Measurements from ENCODE around the gene ZXDC.

GRCh38 chr3:126407412-126408044, 68.2 kb downstream of the ZXDC start:
- TF ChIP-seq, protein P1, sequence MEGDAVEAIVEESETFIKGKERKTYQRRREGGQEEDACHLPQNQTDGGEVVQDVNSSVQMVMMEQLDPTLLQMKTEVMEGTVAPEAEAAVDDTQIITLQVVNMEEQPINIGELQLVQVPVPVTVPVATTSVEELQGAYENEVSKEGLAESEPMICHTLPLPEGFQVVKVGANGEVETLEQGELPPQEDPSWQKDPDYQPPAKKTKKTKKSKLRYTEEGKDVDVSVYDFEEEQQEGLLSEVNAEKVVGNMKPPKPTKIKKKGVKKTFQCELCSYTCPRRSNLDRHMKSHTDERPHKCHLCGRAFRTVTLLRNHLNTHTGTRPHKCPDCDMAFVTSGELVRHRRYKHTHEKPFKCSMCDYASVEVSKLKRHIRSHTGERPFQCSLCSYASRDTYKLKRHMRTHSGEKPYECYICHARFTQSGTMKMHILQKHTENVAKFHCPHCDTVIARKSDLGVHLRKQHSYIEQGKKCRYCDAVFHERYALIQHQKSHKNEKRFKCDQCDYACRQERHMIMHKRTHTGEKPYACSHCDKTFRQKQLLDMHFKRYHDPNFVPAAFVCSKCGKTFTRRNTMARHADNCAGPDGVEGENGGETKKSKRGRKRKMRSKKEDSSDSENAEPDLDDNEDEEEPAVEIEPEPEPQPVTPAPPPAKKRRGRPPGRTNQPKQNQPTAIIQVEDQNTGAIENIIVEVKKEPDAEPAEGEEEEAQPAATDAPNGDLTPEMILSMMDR (IDR thresholded peaks at IDR 0.05), result no peak
- no peak for TF ChIP-seq ZFX (IDR thresholded peaks at IDR 0.05; ENCODE audit: borderline replicate concordance)

Data from 22Rv1 (cell line).